WI38 (cell line): ENCODE results near the gene SOX3.

Experiments used
- H3K4me3 ChIP-seq: 2 replicates; pipeline ENCODE4 v1.5.1; 2011; ENCODE audit warnings: low read depth, mild to moderate bottlenecking, control low read depth, low read length
- TF ChIP-seq, protein P1 (sequence below): IDR thresholded peaks from 2 replicates; pipeline ENCODE4 v1.5.1; 2012; ENCODE audit warnings: low read depth, mild to moderate bottlenecking, control low read depth, low read length

SOX3 gene

DNA sequence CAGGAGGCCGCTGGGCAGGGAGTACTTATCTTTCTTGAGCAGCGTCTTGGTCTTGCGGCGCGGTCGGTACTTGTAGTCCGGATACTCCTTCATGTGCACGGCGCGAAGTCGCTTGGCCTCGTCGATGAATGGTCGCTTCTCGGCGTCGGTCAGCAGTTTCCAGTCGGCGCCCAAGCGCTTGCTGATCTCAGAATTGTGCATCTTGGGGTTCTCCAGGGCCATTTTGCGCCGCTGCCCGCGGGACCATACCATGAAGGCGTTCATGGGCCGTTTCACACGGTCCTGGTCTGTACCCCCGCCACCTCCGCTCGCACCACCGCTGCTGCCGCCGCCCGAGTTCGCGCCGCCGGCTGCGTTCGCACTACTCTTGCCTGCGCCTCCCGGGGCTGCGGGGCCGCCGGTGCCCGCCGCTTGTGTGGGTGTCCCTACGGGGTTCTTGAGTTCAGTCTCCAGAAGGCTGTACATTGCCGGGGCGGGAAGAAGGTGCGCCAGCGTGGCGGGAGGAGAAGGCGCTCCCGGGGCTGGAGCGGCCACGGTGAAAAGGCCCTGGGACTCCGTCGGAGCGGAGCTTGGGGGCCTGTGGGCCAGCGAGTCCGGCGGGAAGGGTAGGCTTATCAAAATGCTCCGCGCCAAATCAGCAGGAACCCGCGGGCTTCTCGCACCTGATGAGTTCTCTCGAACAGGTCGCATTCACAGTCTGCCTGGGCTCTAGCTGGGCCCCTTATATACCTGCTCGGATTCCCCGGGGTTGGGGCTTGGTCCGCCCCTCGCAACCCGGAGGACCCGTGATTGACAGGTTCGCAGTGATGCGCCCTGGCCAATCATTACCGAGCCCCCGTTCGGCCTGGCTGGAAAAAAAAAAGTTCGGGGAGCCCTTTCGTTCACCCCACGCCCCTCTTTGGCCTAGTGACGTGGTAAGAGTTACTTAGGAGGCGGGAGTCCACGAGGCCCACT lies at the start of gene SOX3:
Gene SOX3 (minus strand): TSS at position 699 of the 954 bp plus-strand sequence. CDS start 9 bp downstream, at position 690.
- TF ChIP-seq, protein P1, sequence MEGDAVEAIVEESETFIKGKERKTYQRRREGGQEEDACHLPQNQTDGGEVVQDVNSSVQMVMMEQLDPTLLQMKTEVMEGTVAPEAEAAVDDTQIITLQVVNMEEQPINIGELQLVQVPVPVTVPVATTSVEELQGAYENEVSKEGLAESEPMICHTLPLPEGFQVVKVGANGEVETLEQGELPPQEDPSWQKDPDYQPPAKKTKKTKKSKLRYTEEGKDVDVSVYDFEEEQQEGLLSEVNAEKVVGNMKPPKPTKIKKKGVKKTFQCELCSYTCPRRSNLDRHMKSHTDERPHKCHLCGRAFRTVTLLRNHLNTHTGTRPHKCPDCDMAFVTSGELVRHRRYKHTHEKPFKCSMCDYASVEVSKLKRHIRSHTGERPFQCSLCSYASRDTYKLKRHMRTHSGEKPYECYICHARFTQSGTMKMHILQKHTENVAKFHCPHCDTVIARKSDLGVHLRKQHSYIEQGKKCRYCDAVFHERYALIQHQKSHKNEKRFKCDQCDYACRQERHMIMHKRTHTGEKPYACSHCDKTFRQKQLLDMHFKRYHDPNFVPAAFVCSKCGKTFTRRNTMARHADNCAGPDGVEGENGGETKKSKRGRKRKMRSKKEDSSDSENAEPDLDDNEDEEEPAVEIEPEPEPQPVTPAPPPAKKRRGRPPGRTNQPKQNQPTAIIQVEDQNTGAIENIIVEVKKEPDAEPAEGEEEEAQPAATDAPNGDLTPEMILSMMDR = no peak

DNA sequence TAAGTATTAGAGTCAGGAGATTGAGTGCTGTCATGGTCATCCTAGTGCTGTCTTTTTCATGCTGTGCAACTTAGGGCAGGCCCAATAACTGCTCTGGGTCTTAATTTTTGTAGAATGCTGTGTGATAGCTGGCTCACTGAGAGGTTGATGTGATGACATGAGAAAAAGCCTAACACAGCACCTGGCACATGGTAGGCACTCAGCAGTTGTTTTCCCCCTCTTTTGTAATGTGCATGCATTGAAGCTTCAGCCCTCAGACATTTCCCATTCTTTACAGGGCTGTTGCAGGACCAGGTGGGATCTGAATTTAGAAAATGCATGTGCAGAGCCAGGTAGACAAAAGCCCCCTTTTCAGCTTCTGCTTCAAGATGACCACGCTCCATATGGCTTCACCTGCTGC lies 44.1 kb upstream of the SOX3 start:
- TF ChIP-seq, protein P1 = no peak

More for the DNA sequence above, at the start of gene SOX3:
- 0 out of 2 replicates have a peak within 1 kb of the TSS, but pooled peaks have one; percentile 10 for H3K4me3 ChIP-seq

DNA sequence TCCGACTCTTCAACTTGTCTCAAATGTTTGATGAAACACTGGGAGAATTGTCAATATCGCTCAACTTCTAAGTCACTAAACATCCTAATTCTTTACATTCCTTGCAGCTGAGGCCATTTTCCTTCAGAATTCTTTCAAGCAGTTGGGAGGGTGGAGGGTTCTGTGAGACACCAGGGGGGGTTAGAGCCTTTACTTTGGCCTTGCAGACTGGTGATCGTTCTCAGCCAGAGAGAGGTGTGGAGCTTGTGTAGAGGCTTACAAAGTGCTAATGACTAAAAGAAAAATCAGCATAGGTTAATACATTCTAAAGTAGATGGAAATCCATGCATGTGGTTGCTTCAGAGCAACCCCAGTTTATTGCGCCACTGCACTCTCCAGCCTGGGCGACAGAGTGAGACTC lies 21.3 kb upstream of the SOX3 start:
- TF ChIP-seq, protein P1 = 0 out of 2 replicates have a peak, but pooled peaks have one; percentile 30
- H3K4me3 ChIP-seq = no peak overlapping the region

More for the DNA sequence above, 44.1 kb upstream of the SOX3 start:
- no peak overlapping the region for H3K4me3 ChIP-seq

DNA sequence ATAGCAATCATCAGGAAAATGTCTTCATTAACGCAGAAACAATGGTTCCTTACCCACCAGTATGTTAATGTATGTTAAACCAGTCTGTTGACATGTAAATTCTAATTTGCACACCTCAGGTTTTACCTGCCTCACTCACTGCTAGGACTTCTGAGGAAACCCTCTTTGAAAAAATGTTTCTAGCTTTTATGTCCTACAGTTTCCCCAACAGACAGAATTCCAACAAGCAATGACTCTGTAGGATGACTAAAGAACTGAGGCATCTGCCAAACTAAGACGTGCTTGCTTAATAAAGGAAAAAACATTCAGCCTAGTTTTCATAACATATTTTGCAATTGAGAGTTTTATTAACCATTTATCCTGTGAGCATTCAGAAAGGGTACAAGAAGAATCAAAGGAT lies 20.6 kb upstream of the SOX3 start:
- TF ChIP-seq, protein P1 = no peak
- H3K4me3 ChIP-seq = no peak overlapping the region

DNA sequence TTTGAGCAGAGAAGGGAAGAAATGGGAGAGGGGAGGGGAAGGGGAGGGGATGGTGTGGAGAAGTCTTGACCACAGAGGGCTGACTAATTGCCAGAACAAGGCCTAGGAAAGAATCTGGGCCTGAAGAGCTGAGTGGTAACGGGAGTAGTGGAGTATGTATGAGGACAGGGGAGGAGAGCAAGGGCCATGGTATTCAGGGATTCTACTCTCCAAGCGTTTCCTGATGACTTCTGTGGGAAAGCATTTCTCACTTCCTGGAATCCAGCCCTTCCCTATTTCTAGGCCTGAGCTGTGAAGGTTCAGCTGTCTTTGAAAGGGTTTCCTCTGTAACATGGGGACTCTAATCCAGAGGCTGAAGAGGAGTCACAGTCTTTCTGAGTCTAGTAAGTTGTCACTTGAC lies 19.7 kb upstream of the SOX3 start:
- TF ChIP-seq, protein P1 = no peak
- no peak overlapping the region for H3K4me3 ChIP-seq

DNA sequence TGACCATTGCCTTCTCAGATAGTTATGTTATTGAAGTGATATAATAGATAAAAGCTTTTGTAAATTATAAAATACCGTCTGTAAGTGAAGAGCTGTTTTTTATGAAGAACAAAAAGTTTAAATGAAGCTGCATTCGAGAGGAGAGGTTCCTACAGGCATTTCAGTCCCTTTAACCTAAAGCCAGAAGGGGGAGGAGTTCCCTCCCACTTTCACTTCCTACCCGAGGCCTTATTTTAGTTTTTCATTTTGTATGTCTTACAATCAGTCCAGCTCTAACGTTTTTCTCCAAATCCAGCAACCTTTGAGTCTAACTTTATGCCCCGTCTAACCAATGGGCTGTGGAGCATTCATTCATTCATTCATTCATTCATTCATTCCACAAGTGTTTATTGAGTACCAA lies 16.5 kb upstream of the SOX3 start:
- H3K4me3 ChIP-seq = no peak overlapping the region
- TF ChIP-seq, protein P1 = no peak

DNA sequence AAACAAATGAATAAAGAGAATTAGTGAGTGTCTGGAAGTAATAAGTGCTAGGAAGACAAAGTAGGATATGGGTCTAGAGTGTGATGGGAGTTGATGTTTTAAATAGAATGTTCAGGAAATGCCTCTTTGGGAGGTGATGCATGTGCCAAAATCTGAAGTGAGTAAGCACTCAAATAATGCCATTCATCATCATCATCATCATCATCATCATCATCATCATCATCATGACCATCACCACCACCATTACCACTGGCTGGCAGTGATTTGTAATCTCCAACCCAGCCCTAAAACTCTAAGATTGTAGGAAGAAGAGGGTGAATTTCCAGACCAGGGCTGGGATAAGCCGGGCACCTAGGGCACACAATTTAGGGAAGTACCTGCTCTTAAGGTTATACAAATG lies 9.7 kb upstream of the SOX3 start:
- TF ChIP-seq, protein P1 = no peak

More for the DNA sequence above, 9.7 kb upstream of the SOX3 start:
- no peak overlapping the region for H3K4me3 ChIP-seq
